ENCODE measurements around the gene PTPRS. TPM values are rescaled to one million over a fixed set of nuclear protein-coding genes. Genes with fewer than 3 reads are reported as not detected.

Gene PTPRS
- total and polyA plus RNA-seq, 2 donors (not counting 3 experiments of a cell fraction or from before 2014, with no cell fraction given), result 10.1 to 16.1 TPM

DNA sequence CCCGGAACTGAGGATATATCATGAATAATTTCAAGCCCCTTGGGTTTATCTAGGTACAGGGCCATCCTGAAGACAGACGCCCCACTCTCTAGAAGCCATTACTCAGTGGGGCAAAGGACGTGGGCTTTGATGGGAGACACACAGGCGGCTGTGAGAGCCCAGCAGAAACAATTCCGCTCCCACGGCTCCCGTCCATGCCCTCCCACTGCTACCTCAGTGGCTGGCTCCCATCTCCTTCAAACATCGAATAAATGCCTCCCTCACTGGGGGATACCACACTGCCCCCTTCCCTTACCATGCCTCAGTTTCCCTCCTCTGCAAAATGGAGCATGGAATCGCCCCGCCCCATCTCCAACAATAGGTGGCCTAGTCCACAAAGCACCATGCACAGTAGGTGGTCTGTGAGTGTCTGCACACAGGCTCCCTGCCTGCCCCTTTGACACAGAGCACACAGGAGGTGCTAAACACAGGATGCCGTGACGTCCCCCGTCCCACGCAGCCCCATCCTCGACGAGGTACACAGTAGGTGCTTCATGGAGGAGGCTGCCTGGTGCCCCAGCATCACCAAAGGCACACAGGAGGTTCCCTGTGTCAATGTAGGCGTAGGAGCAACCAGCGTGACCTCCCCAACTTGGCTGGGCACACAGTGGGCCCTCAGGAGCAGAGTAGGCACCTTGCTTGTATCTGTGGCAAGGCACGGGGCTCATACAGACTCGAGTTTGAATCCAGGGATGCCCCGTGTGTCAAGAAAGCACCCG is 46.0 kb downstream of the PTPRS start:
- ChIA-PET POLR2A (no interaction called here), CTCF (no interaction called here)
- no peak overlapping the region for H3K9ac ChIP-seq (replicated peaks; ENCODE audit: extremely low read depth, insufficient read depth, low read length)

GRCh38 chr19:5293612-5294378 is 46.8 kb downstream of the PTPRS start:
- TF ChIP-seq EZH2 (IDR thresholded peaks at IDR 0.05; ENCODE audit: borderline replicate concordance, low read depth, low read length, severe bottlenecking), result no peak
- TF ChIP-seq FOS (IDR thresholded peaks at IDR 0.05; ENCODE audit: borderline replicate concordance, insufficient read depth, low read length), result no peak
- no peak for TF ChIP-seq POLR2AphosphoS5 (IDR thresholded peaks at IDR 0.05; ENCODE audit: insufficient read depth, low read depth, low read length)
- TF ChIP-seq, protein P1, sequence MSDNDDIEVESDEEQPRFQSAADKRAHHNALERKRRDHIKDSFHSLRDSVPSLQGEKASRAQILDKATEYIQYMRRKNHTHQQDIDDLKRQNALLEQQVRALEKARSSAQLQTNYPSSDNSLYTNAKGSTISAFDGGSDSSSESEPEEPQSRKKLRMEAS (IDR thresholded peaks at IDR 0.05; ENCODE audit: insufficient read depth, insufficient read length), result no peak
- TF ChIP-seq CTCF (IDR thresholded peaks at IDR 0.05; ENCODE audit: extremely low read depth in 1 of 2, insufficient read depth in 1 of 2, low read depth in 1 of 2, low read length in 2 of 2), result no peak
- TF ChIP-seq JUN (IDR thresholded peaks at IDR 0.05; ENCODE audit: borderline replicate concordance, insufficient read depth, insufficient read length, low read depth), result no peak
- no peak for TF ChIP-seq POLR2A (IDR thresholded peaks at IDR 0.05; ENCODE audit: low read depth, low read length)
- TF ChIP-seq GATA2 (IDR thresholded peaks at IDR 0.05; ENCODE audit: insufficient read depth, insufficient read length, low read depth, low read length), result no peak
- TF ChIP-seq MYC (IDR thresholded peaks at IDR 0.05; ENCODE audit: low read depth, low read length), result no peak
- BruUV-seq (replicated peaks), result no TSS peak
- Histone ChIP-seq H3K4me3 (replicated peaks in 1 of 3; ENCODE audit: insufficient read depth in 1 of 3, low read depth in 1 of 3, low read length in 3 of 3) (peak overlapping the region in 1 of 3 experiments; percentile 51), H3K27ac (ENCODE audit: insufficient read depth, low read depth, low read length) (no peak overlapping the region), H2AFZ (ENCODE audit: low read depth, low read length) (peak overlapping the region; percentile 30), H3K9ac (replicated peaks; ENCODE audit: extremely low read depth, insufficient read depth, low read length) (no peak overlapping the region), H3K36me3 (ENCODE audit: control insufficient read depth in 2 of 2, extremely low read depth in 1 of 2, insufficient read depth in 2 of 2, low read length in 2 of 2) (no peaks in the 10 kb centered on the region), H3K79me2 (ENCODE audit: control insufficient read depth, insufficient read depth, low read length) (no peaks in the 10 kb centered on the region), H3K4me1 (ENCODE audit: control insufficient read depth, extremely low read depth, insufficient read depth, low read length) (peaks cover 5% of the 10 kb centered on the region), H4K20me1 (replicated peaks; ENCODE audit: control insufficient read depth, extremely low read depth, insufficient read depth, low read length) (no peaks in the 10 kb centered on the region), H3K9me1 (replicated peaks; ENCODE audit: control insufficient read depth, extremely low read depth, insufficient read depth, low read length) (no peaks in the 10 kb centered on the region), H3K4me2 (ENCODE audit: insufficient read depth, low read length) (no peak overlapping the region), H3K27me3 (ENCODE audit: control insufficient read depth in 2 of 2, insufficient read depth in 2 of 2, low read length in 2 of 2) (peaks cover 4 to 13% of the 10 kb centered on the region in 2 experiments), H3K9me3 (replicated peaks; ENCODE audit: control insufficient read depth, insufficient read depth, low read length) (no peaks in the 10 kb centered on the region)
- dilution Hi-C loops (cut with MboI; ENCODE audit: extremely low pct_ligation_motif_present, low sequenced_read_pairs) (no loop called here), intact Hi-C loops (cut with micrococcal nuclease) (no loop called here)
- ChIA-PET CTCF (interaction anchor here (0.6 kb wide), 1 partner anchor 13 kb away, joined by 3 read pairs; no protein-coding TSS in a partner anchor), POLR2A (no interaction called here)
- DNase-seq (ENCODE audit: low read depth, low spot score), result no peak
- no peak for FAIRE-seq

More for the DNA sequence above, 46.0 kb downstream of the PTPRS start:
- no peak for TF ChIP-seq GATA2 (IDR thresholded peaks at IDR 0.05; ENCODE audit: insufficient read depth, insufficient read length, low read depth, low read length)
- no peak for TF ChIP-seq EZH2 (IDR thresholded peaks at IDR 0.05; ENCODE audit: borderline replicate concordance, low read depth, low read length, severe bottlenecking)
- intact Hi-C loops (cut with micrococcal nuclease), result no loop called here
- Histone ChIP-seq H3K36me3 (ENCODE audit: control insufficient read depth in 2 of 2, extremely low read depth in 1 of 2, insufficient read depth in 2 of 2, low read length in 2 of 2) (no peaks in the 10 kb centered on the region), H2AFZ (ENCODE audit: low read depth, low read length) (no peak overlapping the region), H3K4me2 (ENCODE audit: insufficient read depth, low read length) (no peak overlapping the region), H3K27me3 (ENCODE audit: control insufficient read depth in 2 of 2, insufficient read depth in 2 of 2, low read length in 2 of 2) (peaks cover 4 to 13% of the 10 kb centered on the region in 2 experiments), H3K79me2 (ENCODE audit: control insufficient read depth, insufficient read depth, low read length) (no peaks in the 10 kb centered on the region), H3K4me3 (replicated peaks in 1 of 3; ENCODE audit: insufficient read depth in 1 of 3, low read depth in 1 of 3, low read length in 3 of 3) (no peak overlapping the region), H3K4me1 (ENCODE audit: control insufficient read depth, extremely low read depth, insufficient read depth, low read length) (peaks cover 5% of the 10 kb centered on the region), H3K9me3 (replicated peaks; ENCODE audit: control insufficient read depth, insufficient read depth, low read length) (no peaks in the 10 kb centered on the region), H3K9me1 (replicated peaks; ENCODE audit: control insufficient read depth, extremely low read depth, insufficient read depth, low read length) (no peaks in the 10 kb centered on the region), H4K20me1 (replicated peaks; ENCODE audit: control insufficient read depth, extremely low read depth, insufficient read depth, low read length) (no peaks in the 10 kb centered on the region), H3K27ac (ENCODE audit: insufficient read depth, low read depth, low read length) (no peak overlapping the region)
- dilution Hi-C loops (cut with MboI; ENCODE audit: extremely low pct_ligation_motif_present, low sequenced_read_pairs), result no loop called here
- DNase-seq (ENCODE audit: low read depth, low spot score) (no peak), FAIRE-seq (no peak)
- BruUV-seq (replicated peaks), result no TSS peak

All from endothelial cell of umbilical vein (primary cell).